ENCODE results near the gene ATAD3B.
A peak's percentile ranks its signal among the peaks of the same experiment; 100 is the strongest.
"Not testable (repeated sequence)": the region's sequence is repeated elsewhere in the genome, so short reads cannot be mapped to it uniquely, and the experiment has no call there.

The ATAD3B gene

GRCh38 chr1:1510912-1511532 is 39.5 kb downstream of the ATAD3B start:
- ATAC-seq (no peak), DNase-seq (peak; percentile 30)

DNA sequence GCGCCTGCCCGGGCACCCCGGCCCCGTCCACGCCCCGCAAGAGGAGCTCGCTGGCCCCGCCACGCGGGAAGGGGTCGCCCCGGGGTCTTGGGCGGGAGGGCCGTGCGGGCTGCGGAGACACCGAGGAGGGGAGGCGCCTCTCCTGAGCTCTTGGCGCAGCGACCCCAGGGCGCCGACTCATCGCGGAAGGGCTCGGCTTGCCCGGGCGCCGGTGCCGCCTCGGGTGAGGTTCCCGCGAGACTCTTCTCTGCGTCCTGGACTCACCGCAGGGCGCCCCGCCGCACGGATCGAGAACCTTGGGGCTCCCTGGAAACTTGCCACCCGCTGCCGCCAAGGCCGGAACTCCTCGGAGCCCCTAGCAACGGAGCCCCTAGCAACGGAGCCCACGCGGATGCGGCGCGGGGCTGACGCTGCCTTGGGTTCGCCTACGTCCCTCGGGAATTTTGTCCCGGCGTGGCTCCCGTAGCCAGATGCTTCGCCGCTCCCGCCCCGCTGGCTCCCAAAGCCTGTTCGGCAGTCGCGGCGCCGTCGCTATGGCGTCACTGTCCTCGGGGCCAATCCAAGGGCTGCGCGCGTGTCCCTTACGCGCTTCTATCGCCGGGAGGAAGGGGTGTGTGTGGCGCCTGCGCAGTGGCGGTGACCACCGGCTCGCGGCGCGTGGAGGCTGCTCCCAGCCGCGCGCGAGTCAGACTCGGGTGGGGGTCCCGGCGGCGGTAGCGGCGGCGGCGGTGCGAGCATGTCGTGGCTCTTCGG is 40.1 kb downstream of the ATAD3B start, which contains the start of gene ATAD3A:
TSS of gene ATAD3A (plus strand) at position 630 of the 753 bp plus-strand sequence. CDS start at position 737, 107 bp downstream.
- peak; percentile 98 for DNase-seq
- peak; percentile 95 for ATAC-seq

GRCh38 chr1:1512425-1512824 is 40.9 kb downstream of the ATAD3B start:
- peak; percentile 22 for DNase-seq

DNA sequence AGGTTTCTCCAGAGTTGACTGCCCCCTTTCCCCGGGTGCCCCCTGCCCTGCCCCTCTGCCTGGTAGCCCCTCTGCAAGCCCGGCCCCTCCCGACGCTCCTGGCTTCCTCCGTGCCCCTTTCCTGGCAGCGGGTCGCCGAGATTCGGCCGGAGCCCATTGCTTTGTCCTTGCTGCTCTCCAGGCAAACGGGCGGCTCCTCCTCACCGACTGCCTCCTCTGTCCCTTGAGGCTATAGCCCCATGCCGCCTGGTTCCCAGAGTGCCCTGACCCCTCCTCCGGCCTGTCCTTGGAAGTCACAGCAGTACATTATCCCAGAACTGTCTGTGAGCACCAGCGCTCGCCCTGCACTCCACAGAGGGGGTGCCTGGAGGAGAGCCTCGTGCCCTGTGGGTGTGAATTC is 42.1 kb downstream of the ATAD3B start:
- DNase-seq, ATAC-seq: not testable (repeated sequence)

More at GRCh38 chr1:1512425-1512824, 40.9 kb downstream of the ATAD3B start:
- ATAC-seq: not testable (repeated sequence)

- ATAC-seq, DNase-seq: not testable (repeated sequence)
Observed at GRCh38 chr1:1514376-1514775, 42.8 kb downstream of the ATAD3B start.

GRCh38 chr1:1516923-1517322 is 45.4 kb downstream of the ATAD3B start:
- ATAC-seq, DNase-seq: not testable (repeated sequence)

- no peak for DNase-seq
- ATAC-seq: no peak
Observed at GRCh38 chr1:1517973-1518620, 46.5 kb downstream of the ATAD3B start.

DNA sequence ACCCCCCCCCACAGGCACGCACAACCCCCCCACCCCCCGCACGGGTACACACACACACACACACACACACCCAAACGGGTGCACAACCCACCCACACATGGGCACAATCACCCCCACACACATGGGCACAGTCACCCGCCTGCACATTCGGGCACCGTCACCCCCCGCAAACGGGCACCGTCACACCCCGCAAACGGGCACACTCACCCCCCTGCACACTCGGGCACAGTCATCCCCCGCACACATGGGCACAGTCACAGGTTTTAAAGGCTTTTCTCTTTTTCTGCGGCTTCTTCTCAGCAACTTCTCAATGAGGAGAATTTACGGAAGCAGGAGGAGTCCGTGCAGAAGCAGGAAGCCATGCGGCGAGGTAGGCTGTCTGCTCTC is 47.0 kb downstream of the ATAD3B start:
- DNase-seq, ATAC-seq: not testable (repeated sequence)

- not testable (repeated sequence) for ATAC-seq
Observed at GRCh38 chr1:1519805-1520505, 48.4 kb downstream of the ATAD3B start.

GRCh38 chr1:1521331-1521730 is 49.8 kb downstream of the ATAD3B start:
- no peak for ATAC-seq

More at GRCh38 chr1:1519805-1520505, 48.4 kb downstream of the ATAD3B start:
- DNase-seq: not testable (repeated sequence)

DNA sequence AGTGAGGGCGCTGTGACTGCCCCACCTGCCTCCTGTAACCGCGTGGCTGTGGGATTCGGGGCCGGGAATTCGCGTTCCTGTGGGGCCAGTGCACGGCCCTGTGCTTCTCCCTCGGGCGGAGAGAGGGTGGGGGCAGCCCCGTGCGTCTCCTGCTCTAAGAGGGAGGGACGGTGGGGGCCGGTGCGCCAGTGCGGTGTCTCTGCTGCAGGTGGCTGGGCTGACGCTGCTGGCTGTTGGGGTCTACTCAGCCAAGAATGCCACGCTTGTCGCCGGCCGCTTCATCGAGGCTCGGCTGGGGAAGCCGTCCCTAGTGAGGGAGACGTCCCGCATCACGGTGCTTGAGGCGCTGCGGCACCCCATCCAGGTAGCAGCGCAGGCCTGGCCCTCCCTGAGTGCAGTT is 51.0 kb downstream of the ATAD3B start:
- not testable (repeated sequence) for ATAC-seq, DNase-seq

More at GRCh38 chr1:1521331-1521730, 49.8 kb downstream of the ATAD3B start:
- no peak for DNase-seq

DNA sequence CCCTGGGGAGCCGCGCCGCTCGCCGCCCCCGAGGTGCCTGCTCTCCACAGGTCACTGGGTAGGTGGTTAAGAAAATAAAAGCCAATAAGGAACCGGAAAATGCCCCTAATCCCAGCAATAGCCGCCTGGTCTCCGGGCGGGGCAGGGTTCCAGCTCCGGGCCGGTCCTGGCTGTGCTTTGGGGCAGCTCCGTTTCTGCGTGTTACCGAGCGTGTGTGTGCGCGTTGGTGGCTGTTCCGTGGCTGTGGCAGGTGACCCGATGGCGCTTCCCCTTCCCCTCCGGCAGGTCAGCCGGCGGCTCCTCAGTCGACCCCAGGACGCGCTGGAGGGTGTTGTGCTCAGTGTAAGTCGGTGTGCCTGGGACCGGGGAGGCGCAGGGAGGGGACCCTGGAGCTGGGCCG is 51.7 kb downstream of the ATAD3B start:
- not testable (repeated sequence) for DNase-seq, ATAC-seq

- not testable (repeated sequence) for DNase-seq, ATAC-seq
Observed at GRCh38 chr1:1523651-1524050, 52.1 kb downstream of the ATAD3B start.

GRCh38 chr1:1524750-1525383 is 53.3 kb downstream of the ATAD3B start:
- not testable (repeated sequence) for DNase-seq, ATAC-seq

GRCh38 chr1:1526476-1526875 is 54.9 kb downstream of the ATAD3B start:
- DNase-seq, ATAC-seq: not testable (repeated sequence)

- ATAC-seq: peak; percentile 8
Observed at GRCh38 chr1:1527092-1527816, 55.7 kb downstream of the ATAD3B start.

GRCh38 chr1:1528301-1529267 is 57.0 kb downstream of the ATAD3B start:
- DNase-seq (no peak), ATAC-seq (no peak)

More at GRCh38 chr1:1527092-1527816, 55.7 kb downstream of the ATAD3B start:
- DNase-seq: no peak

GRCh38 chr1:1529321-1529720 is 57.8 kb downstream of the ATAD3B start:
- DNase-seq (no peak), ATAC-seq (no peak)

DNA sequence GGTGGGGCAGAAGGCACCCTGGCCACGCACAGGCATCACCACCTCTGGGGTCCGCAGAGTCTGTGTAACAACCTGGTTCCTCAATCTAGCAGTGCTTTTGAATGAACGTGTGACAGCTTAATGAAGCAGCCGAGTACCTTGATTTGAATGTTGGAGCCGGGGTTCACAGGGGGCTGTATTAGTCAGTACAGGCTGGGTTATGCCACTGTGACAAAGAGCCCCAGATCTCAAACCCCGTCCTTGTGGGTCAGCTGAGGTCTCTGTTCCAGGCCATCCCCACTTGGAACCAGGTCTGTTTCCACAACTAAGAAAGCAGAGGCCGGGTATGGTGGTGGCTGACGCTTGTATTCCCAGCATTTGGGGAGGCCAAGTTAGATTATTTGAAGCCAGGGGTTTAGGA is 58.4 kb downstream of the ATAD3B start:
- DNase-seq: no peak
- no peak for ATAC-seq

Measured in stimulated activated naive CD8-positive, alpha-beta T cell treated with anti-CD3 and anti-CD28 coated beads, Interleukin-15, Interleukin-2, amounts not matched to agents 100 U/mL and 50 U/mL, for 24 hours (primary cell).